ENCODE data around the gene DMD. TPM values are rescaled to one million over a fixed set of nuclear protein-coding genes. Genes with fewer than 3 reads are reported as not detected.

DMD gene
- total and polyA plus RNA-seq, 2 donors: 48.8 to 257 TPM

DNA sequence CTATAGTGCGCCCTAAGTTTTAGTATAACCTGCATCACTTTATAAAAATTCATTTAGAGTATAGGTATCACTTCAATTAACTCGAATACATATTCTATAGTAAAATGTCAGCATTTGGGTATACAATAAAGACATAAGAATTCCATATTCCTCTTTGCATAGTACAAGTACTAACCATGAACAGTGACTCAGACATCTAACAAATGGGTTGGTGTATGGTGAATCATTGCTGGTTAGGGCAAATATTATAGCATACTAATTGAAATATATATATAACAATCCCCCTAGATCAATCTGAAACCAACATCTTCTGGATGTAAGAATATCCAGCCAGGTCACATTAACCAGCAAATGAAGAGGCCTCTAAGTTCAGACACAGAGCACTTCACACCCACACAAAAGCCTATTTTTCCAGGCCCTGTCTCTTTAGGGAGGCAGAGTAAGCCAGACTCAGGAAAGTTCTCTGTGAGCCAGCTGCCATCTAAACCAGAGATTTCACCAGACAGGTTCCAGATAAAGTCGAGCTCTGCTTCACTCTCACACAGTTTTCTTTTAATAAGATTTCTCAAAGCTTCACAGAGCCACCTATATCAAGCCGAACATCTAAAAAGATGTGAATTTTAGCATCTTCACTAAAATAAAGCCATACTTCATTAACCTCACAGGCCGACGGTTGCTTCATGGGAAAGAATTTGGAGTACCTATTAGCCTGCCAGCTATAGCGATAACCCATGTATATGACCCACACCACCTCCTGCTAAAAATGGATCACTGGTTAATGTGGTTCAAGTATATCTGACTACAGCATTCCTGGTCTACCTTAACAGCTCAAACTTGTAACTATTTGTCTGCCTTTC is 1939.5 kb downstream of the DMD start:
- 75% methylated on average over 7 of the region's 7 CpGs for WGBS
- Histone ChIP-seq H3K27ac (ENCODE audit: low read depth) (no peak overlapping the region), H3K4me3 (ENCODE audit: low read depth, low read length) (no peak overlapping the region), H3K36me3 (ENCODE audit: insufficient read depth) (no peaks in the 10 kb centered on the region), H3K4me1 (ENCODE audit: insufficient read depth) (no peaks in the 10 kb centered on the region)
- no peak for DNase-seq (ENCODE audit: extremely low spot score)

DNA sequence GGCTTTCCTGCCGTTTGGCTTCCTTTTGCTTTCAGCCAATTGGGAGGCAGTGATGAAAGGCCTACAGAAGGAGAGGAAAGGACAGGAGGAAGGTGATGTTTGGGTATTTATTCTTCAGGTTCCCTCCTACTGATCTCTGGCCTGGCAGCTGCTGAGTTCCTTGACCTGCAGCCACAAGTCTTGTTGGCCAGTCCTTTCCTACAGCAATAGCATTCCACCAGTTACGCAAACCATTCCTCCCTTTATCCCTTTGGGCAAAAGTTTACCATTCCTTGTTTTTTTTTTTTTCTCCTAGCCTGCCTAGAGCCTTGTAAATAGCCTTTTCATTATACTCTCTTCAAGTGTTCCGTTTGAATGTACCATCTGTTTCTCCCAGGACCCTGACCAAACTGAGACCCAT is 1941.4 kb downstream of the DMD start:
- no peaks in the 10 kb centered on the region for H3K4me1 ChIP-seq (ENCODE audit: insufficient read depth)
- H3K36me3 ChIP-seq (ENCODE audit: insufficient read depth): no peaks in the 10 kb centered on the region
- no peak overlapping the region for H3K27ac ChIP-seq (ENCODE audit: low read depth)
- no peak overlapping the region for H3K4me3 ChIP-seq (ENCODE audit: low read depth, low read length)
- DNase-seq (ENCODE audit: extremely low spot score): no peak
- WGBS: 76% methylated on average over 3 of the region's 3 CpGs

DNA sequence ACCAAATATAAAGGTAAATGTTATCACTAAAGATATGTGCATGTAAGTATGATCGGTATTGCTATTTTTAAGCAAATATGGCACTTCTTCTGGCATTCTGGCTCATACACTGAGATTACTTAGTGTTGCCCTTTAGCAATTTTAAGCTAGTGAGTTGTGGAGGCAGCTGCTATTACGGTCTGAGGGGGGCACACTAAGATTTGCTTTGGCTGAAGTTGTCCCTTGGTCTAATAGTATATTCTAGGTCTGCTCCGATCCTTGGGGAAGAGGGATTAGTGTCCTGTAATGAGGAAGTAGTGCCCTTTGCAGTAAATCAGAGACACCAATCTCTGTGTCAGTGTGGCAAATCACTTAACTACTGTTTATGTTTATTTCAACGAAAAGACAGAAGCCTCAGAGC is 1943.0 kb downstream of the DMD start:
- H3K36me3 ChIP-seq (ENCODE audit: insufficient read depth): no peaks in the 10 kb centered on the region
- no peak for DNase-seq (ENCODE audit: extremely low spot score)
- WGBS: 52% methylated on average over 4 of the region's 4 CpGs
- no peaks in the 10 kb centered on the region for H3K4me1 ChIP-seq (ENCODE audit: insufficient read depth)
- H3K4me3 ChIP-seq (ENCODE audit: low read depth, low read length): no peak overlapping the region
- H3K27ac ChIP-seq (ENCODE audit: low read depth): no peak overlapping the region

DNA sequence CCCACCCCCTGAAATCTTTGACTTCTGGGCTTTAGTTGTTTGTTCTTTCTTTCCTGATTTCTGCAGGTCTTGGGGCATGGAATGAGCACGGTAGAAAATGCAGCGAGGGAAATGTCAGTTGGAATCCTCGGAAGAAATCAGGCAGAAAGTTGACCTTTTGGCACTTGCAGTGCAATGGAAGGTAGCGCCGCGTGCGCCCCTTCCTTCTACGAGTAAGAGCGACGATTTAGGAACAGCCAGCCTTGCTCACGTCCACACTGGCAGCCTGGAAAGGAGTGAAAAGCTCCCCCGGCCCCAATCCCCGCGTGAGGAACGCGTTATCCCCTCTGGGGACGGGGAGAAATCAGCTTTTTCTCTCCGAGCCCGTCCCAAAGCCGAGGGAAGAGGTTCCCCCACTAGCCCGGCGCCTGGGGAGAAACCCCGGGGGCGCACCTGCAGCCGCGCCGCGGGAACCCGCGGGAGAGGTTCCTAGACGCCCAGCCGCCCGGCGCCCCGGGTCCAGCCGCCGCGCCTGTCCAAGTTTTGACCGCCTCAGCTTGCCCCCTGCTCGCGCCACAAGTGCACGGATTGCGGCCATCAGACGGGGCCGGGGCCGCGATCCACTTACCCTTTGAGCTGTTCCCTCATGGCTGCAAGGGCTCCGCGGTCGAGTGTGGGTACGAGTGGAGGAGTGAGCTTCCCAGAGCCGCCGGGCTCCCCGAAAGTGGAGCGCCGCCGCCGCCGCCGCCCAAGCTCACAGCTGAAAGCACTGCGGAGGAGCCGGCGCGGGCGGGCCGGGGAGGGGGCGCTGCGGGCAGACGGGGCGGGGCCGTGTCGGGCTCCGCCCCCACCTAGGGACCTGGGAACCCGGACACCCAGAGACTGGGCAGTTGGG is 1944.9 kb downstream of the DMD start:
- under 1% methylated on average over 73 of the region's 74 CpGs for WGBS
- no peaks in the 10 kb centered on the region for H3K4me1 ChIP-seq (ENCODE audit: insufficient read depth)
- H3K27ac ChIP-seq (ENCODE audit: low read depth): peak overlapping the region; percentile 45
- H3K4me3 ChIP-seq (ENCODE audit: low read depth, low read length): peak overlapping the region; percentile 68
- H3K36me3 ChIP-seq (ENCODE audit: insufficient read depth): no peaks in the 10 kb centered on the region
- DNase-seq (ENCODE audit: extremely low spot score): no peak

DNA sequence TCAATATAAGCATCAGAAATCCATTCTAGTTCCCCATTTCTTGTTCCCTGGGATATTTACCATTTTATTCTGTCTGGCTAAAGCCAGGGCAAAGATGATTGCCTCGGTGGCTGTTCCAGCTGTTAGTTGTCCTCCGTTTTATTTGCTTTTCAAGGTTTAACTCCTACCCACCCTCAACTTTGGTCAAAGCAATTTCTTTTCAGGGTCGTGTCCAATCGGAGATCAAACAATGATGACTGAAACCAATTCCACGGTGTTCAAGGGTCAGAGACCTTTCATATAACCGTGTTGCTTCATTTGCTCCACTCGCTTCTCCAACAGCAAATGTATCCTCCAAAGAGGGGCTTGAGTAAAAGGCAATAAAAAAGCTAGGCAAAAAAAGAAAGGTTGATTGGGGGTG is 1946.0 kb downstream of the DMD start:
- H3K4me1 ChIP-seq (ENCODE audit: insufficient read depth): no peaks in the 10 kb centered on the region
- H3K27ac ChIP-seq (ENCODE audit: low read depth): no peak overlapping the region
- H3K4me3 ChIP-seq (ENCODE audit: low read depth, low read length): no peak overlapping the region
- no peak for DNase-seq (ENCODE audit: extremely low spot score)
- WGBS: 23% methylated on average over 7 of the region's 7 CpGs
- H3K36me3 ChIP-seq (ENCODE audit: insufficient read depth): no peaks in the 10 kb centered on the region

DNA sequence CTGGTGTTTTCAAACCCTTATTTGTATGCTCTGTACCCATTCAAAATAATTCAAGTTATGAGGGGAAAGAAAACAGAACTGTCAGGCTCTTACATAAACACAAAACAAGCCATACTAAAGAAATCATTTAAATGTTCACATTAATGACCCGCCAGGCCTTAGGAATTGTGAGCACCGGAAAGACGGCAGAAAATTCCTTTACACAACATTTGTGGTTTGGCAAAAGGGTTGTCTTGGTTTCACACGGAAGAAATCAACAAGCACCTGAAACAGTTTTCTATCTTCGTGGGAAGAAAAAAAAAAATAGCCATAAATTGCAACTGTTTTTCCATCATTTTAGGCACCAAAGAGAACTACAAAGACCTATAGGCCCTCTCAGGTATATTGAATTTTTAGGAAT is 1951.0 kb downstream of the DMD start:
- no peak overlapping the region for H3K4me3 ChIP-seq (ENCODE audit: low read depth, low read length)
- 80% methylated on average over 5 of the region's 5 CpGs for WGBS
- DNase-seq (ENCODE audit: extremely low spot score): no peak
- no peaks in the 10 kb centered on the region for H3K36me3 ChIP-seq (ENCODE audit: insufficient read depth)
- H3K27ac ChIP-seq (ENCODE audit: low read depth): no peak overlapping the region
- H3K4me1 ChIP-seq (ENCODE audit: insufficient read depth): no peaks in the 10 kb centered on the region

DNA sequence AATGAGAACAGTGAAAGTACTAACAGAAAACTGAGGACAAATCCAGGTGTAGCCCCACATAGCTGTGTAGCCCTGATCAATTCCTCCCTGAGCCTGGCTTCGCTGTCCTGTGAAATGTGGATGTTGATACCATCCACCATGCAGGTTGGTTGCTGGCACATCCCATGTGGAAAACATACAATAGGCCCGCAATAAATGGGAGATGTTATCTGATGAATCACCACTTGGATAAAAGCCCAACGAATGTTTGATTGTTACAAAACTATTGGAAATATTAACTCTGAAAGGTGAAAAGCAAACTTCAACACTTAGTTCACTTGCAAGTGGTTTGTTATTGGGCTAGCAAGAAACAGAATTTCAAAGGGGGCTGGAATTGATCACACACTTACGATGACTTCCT is 1953.2 kb downstream of the DMD start:
- no peak for DNase-seq (ENCODE audit: extremely low spot score)

DNA sequence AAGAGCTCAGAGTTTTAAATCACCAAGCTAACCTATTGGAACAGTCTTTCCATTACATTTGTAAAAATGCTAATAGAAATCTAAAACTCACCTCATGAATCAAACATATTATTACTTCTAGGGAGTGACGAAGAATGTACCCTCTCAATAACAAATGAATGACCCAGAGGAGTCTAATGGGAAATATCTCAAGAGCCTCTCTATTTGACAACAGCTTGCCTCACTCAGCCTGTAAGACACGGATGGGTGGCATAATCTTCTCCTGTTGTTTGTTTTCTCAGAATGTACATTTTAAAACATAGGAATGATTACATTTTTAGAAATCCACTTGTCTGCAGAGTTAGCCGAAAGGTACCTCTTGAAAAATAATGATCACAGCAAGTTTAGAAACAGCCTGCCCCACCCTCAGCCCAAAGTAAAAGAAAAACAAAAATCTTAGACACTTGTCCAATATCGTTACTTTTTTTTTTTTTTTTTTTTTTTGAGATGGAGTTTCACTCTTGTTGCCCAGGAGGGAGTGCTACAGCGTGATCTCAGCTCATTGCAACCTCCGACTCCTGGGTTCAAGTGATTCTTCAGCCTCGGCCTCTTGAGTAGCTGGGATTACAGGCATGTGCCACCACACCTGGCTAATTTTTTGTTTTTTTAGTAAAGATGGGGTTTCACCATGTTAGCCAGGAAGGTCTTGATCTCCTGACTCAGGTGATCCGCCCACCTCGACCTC is 1955.9 kb downstream of the DMD start:
- 89% methylated on average over 9 of the region's 9 CpGs for WGBS
- no peak overlapping the region for H3K4me3 ChIP-seq (ENCODE audit: low read depth, low read length)
- no peak for DNase-seq (ENCODE audit: extremely low spot score)
- no peaks in the 10 kb centered on the region for H3K4me1 ChIP-seq (ENCODE audit: insufficient read depth)
- no peak overlapping the region for H3K27ac ChIP-seq (ENCODE audit: low read depth)
- no peaks in the 10 kb centered on the region for H3K36me3 ChIP-seq (ENCODE audit: insufficient read depth)

More for the DNA sequence above, 1953.2 kb downstream of the DMD start:
- 71% methylated on average over 4 of the region's 4 CpGs for WGBS
- Histone ChIP-seq H3K27ac (ENCODE audit: low read depth) (no peak overlapping the region), H3K36me3 (ENCODE audit: insufficient read depth) (no peaks in the 10 kb centered on the region), H3K4me3 (ENCODE audit: low read depth, low read length) (no peak overlapping the region), H3K4me1 (ENCODE audit: insufficient read depth) (no peaks in the 10 kb centered on the region)

DNA sequence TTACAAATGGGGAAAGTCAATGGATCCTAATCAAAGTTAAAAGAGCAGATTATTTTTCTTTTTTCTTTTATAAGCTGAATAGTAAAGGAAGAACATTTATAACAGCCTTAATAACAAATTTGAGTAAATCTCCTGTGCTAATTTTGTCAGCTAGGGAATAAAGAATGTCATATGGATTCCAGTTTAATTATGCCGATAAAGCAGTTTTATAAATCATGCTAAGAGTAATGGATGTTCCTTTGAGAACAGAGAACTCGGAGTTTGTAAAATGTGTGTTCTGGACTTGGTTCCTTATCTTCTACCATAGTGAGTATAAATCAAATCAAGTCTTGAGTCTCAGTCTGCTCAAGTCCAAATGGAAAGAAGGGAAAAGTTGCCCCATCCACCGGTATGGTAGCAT is 1959.2 kb downstream of the DMD start:
- H3K27ac ChIP-seq (ENCODE audit: low read depth): no peak overlapping the region
- H3K4me3 ChIP-seq (ENCODE audit: low read depth, low read length): no peak overlapping the region
- H3K36me3 ChIP-seq (ENCODE audit: insufficient read depth): no peaks in the 10 kb centered on the region
- 83% methylated on average over 3 of the region's 3 CpGs for WGBS
- no peaks in the 10 kb centered on the region for H3K4me1 ChIP-seq (ENCODE audit: insufficient read depth)
- DNase-seq (ENCODE audit: extremely low spot score): no peak

DNA sequence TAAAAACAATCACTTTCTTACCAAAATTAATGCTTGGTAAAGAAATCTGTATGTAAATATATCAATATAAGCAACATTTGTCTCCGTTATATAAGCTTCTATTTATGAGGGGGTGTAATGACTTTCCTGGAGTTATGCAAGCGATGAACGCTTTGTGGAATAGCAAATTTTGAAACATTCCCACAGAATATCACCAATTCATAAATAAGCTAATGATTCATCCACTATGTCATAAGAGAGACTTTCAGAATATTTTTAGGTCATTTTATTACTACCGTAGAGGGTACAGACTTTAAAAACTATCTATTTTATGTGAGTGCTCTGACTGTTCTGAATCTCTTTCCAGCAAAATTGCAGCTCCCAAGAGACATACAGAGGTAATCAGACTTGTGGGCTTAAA is 1960.0 kb downstream of the DMD start:
- 72% methylated on average over 4 of the region's 4 CpGs for WGBS
- Histone ChIP-seq H3K36me3 (ENCODE audit: insufficient read depth) (no peaks in the 10 kb centered on the region), H3K4me1 (ENCODE audit: insufficient read depth) (no peaks in the 10 kb centered on the region), H3K27ac (ENCODE audit: low read depth) (no peak overlapping the region), H3K4me3 (ENCODE audit: low read depth, low read length) (no peak overlapping the region)
- DNase-seq (ENCODE audit: extremely low spot score): no peak

DNA sequence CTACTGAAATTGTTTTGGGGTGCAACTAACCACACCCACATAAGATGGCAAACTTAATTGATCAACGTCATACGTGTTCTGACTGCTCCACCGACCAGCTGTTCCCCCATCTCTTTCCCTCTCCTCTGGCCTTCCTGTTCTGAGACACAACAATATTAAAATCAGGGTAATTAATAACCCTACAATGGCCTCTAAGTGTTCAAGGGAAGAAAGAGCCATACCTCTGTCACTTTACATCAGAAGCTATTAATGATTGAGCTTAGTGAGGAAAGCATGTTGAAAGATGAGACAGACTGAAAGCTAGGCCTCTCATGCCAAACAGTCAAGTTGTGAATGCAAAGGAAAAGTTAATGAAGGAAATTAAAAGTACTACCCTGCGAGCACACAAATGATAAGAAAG is 1965.6 kb downstream of the DMD start:
- Histone ChIP-seq H3K4me1 (ENCODE audit: insufficient read depth) (no peaks in the 10 kb centered on the region), H3K4me3 (ENCODE audit: low read depth, low read length) (no peak overlapping the region), H3K36me3 (ENCODE audit: insufficient read depth) (no peaks in the 10 kb centered on the region), H3K27ac (ENCODE audit: low read depth) (no peak overlapping the region)
- 93% methylated on average over 4 of the region's 4 CpGs for WGBS
- DNase-seq (ENCODE audit: extremely low spot score): no peak

DNA sequence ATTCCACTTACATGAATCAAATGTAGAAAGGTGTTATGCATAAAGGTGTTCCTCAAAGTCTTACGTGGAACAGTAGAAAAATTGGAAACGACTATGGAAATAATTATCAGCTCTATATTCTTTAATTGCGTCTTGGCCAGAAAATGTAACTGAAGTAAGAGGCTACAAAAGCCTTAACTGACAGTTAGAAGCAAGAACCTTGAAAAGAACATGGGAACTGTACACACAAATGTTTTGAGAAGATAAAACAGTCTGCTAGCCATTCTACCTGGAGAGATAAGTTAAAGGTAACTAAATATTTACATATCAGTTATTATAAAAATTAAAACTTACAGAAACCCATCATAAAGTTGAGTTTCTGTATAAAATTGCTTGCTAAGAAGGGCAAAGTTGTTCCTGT is 1967.5 kb downstream of the DMD start:
- WGBS: 90% methylated on average over 3 of the region's 3 CpGs

DNA sequence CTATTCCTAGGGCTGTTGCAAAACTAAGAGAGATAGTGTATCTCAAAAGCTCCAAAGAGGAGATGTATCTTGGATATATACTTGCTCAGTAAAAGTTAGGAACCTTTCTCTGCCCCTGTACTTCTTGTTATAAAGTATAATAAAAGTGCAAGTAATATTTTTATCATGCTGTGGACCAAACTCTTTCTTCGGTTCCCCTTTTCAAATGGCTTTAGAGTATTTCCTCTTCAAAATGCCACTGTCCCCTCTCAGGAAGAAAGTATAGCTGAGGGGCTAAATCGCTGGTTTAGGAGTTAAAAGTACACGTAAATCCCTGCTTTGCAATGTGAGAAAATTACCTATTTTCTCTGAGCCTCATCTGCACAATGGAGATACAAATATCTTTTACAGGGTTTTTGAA is 1970.4 kb downstream of the DMD start:
- DNase-seq (ENCODE audit: extremely low spot score): no peak
- 82% methylated on average over 3 of the region's 3 CpGs for WGBS

More for the DNA sequence above, 1967.5 kb downstream of the DMD start:
- Histone ChIP-seq H3K27ac (ENCODE audit: low read depth) (no peak overlapping the region), H3K4me1 (ENCODE audit: insufficient read depth) (no peaks in the 10 kb centered on the region), H3K36me3 (ENCODE audit: insufficient read depth) (no peaks in the 10 kb centered on the region), H3K4me3 (ENCODE audit: low read depth, low read length) (no peak overlapping the region)
- no peak for DNase-seq (ENCODE audit: extremely low spot score)

More for the DNA sequence above, 1970.4 kb downstream of the DMD start:
- no peak overlapping the region for H3K27ac ChIP-seq (ENCODE audit: low read depth)
- H3K36me3 ChIP-seq (ENCODE audit: insufficient read depth): no peaks in the 10 kb centered on the region
- no peaks in the 10 kb centered on the region for H3K4me1 ChIP-seq (ENCODE audit: insufficient read depth)
- H3K4me3 ChIP-seq (ENCODE audit: low read depth, low read length): no peak overlapping the region

Measured in urinary bladder (tissue), 4 donors.